ENCODE measurements around the gene ROBO1. TPM values are rescaled to one million over a fixed set of nuclear protein-coding genes. Genes with fewer than 3 reads are reported as not detected.
"Not testable (repeated sequence)": the region's sequence is repeated elsewhere in the genome, so short reads cannot be mapped to it uniquely, and the experiment has no call there.

The ROBO1 gene
- total RNA-seq, 1 experiment from 2014 or later = 22.9 TPM

GRCh38 chr3:79555655-79556054, 212.1 kb downstream of the ROBO1 start:
- DNase-seq (ENCODE audit: low read depth) = no peak

GRCh38 chr3:79551997-79552396, 215.8 kb downstream of the ROBO1 start:
- DNase-seq (ENCODE audit: low read depth) = no peak

- DNase-seq (ENCODE audit: low read depth) = no peak
These were observed 216.4 kb downstream of the ROBO1 start for GRCh38 chr3:79551321-79551892.

- no peak for DNase-seq (ENCODE audit: low read depth)
These were observed 224.4 kb downstream of the ROBO1 start for GRCh38 chr3:79543218-79543982.

DNA sequence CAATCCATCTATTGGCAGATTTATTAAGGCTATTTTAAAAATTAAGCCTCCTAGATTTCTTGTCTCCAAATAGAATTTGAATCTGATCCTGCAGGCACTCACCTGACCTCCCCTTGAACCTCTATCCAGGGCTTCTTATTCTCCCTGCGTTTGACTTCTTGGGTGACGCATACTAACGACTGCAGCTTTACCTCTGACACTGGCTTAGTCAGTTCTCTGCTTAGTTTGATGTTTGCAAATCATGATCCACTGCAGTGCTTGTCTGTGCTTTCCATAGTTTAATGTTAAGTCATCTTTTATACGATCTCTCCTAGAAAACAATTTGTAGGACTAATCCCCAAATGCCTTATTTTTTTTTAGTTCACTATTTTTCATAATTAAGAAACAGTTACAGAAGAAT, 233.1 kb downstream of the ROBO1 start:
- DNase-seq (ENCODE audit: low read depth) = peak; percentile 12

- no peak for DNase-seq (ENCODE audit: low read depth)
These were observed 236.1 kb downstream of the ROBO1 start for GRCh38 chr3:79531566-79532295.

DNA sequence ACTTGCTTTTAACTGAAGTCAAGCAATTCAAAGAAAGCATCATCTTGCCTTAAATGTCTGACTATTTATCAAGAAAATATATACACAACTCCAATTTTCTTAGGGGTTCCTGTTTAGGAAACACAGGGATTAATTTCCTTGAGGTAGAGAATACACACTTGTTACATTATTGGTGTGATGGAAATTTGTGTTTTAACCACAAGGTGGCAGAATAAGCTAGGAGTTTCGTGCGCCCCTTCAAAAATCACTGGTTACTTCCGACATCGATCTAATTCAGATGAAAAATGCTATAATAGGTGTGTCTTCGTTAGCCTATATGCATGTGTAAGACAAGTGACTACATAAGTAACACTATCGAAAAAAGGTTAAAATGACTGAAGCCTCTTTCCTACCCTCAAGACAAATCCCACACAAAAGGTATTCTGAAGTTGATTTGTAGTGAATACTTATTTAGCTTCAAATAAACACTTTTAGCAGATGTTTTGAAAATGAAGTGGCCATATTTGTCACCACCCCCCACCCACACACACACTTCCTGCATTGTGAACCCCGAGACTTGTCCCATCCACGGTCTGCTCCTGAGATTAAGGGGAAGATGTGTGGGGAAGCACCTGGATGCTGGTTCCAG, 246.5 kb downstream of the ROBO1 start:
- peak; percentile 26 for DNase-seq (ENCODE audit: low read depth)

GRCh38 chr3:79517766-79518413, 249.9 kb downstream of the ROBO1 start:
- peak; percentile 20 for DNase-seq (ENCODE audit: low read depth)

GRCh38 chr3:79516795-79517194, 251.0 kb downstream of the ROBO1 start:
- DNase-seq (ENCODE audit: low read depth) = peak; percentile 3

GRCh38 chr3:79515072-79515471, 252.7 kb downstream of the ROBO1 start:
- DNase-seq (ENCODE audit: low read depth) = no peak

DNA sequence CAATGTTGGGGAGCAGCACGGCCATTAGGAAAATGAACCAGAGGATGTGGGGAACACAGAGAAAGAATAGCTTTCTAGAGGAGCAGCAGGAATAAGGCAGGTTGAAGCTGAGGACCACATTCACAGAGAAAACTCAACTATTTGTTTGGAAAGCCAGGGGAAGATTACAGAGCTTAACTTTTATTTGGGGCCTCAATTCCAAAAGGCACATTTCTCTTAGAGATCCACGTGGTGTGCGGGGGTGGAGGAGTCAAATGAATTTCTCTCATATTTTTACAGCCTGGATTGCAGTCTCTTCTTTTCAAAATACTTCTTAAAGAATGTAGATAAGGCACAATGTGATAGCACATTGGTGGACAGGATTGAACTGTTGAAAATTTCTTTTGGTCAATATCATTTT, 253.7 kb downstream of the ROBO1 start:
- no peak for DNase-seq (ENCODE audit: low read depth)

- DNase-seq (ENCODE audit: low read depth) = no peak
These were observed 261.0 kb downstream of the ROBO1 start for GRCh38 chr3:79506751-79507150.

GRCh38 chr3:79502216-79502681, 265.5 kb downstream of the ROBO1 start:
- DNase-seq (ENCODE audit: low read depth) = not testable (repeated sequence)

GRCh38 chr3:79497447-79498111, 270.2 kb downstream of the ROBO1 start:
- peak; percentile 18 for DNase-seq (ENCODE audit: low read depth)

DNA sequence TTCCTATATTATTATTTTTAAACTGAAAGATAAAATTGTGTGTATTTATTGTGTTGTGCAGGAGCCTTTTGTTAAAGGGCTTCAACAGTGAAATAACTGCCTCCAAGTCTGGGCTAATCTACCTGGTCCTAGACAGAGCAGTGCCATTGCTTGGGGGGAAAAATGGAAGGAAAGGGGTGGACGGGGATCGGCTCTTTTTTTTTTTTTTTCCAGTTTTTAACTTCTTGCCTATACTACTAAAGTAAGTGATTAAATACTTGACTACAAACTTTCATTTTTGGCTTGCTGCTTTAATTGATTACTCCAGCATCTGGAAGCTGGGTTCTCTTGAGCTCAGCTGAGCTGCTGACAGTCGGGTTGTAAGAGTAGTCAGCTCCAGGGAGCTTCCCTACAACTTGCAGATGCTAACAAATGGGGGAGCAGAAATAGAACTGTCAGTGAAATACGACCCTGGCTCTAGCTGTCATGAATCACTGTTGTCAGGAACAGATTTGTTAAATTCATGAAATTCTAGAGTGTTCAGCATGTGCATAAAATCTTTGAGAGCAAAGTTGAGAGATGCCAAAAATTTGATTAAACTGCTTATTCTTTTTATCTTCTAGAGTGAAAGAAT, 276.7 kb downstream of the ROBO1 start:
- DNase-seq (ENCODE audit: low read depth) = peak; percentile 11

DNA sequence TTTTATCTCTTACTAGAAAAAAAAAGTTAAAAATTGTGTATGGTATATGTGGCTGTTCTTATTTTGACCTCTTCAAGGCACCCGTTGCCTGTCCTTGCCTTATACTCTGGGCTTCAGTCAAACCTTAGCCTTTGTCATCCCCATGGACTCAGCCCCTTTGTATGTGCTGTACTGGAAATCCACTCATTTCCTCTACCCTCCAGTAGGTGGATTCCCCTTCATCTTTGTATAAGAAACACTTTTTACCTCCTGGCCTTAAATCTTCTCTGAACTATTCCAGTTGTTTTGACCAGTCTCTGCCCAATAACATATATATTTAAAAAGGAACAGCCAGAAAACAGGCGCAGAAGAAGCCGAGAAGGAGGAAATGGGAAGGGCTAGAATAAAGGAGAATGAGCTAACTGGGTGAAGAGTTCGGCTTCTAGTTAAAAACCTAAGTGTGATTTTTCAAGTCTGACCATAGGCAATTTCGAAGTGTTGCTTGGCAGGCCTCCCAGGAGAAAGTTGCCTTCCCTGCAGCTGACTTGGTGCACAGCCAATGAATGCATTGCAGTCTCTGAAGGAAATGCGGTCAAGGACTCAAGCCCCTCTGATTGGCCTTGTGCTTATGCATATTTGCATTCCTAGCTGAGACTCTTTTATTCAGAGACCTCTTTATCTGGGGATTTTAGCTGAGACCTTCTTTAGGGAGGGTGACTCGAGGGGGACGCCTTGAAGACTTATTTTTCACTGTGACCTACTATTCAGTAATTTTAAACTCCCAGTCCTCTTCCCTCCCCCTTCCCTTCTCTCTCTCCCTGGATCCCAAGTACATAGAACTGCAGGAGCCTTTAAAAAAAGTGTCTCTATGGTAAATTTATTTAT, 277.4 kb downstream of the ROBO1 start:
- DNase-seq (ENCODE audit: low read depth) = peak; percentile 19

DNA sequence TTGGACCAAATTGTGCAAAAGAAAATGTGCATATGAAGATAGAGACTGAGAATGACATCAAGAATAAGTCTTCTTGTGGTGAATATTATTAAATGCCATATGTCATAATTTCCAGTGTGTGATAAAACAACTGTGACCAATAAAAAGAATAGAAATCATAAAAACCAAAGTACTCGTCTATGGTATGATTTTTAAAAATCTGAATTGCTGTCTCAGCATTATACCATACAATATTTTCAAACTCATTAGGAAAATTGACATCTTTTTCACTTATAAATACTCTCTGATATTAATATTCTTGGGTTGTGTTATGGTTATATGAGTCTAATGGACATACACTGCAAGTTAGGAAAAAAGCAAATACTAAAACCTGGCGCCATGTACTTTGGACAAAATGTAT, 279.4 kb downstream of the ROBO1 start:
- DNase-seq (ENCODE audit: low read depth) = no peak

DNA sequence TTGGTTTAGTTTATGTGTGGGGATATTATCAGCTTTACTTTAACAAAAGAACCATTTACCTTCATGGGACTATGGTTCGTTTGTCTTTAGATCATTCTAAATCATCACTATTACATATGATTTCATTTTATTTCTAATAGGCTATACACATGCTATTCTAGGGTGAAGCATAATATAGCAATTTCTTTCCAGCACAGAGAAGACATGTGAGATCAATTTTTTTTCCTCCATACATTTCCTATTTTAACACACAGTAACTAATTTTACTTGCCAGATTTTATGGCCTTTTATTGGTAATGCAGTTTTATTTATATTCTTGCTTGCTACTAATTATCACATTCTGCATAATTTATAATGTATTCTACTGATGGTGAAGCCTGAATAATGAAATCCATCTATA, 287.1 kb downstream of the ROBO1 start:
- DNase-seq (ENCODE audit: low read depth) = no peak

- DNase-seq (ENCODE audit: low read depth) = no peak
These were observed 289.2 kb downstream of the ROBO1 start for GRCh38 chr3:79478620-79479019.

- no peak for DNase-seq (ENCODE audit: low read depth)
These were observed 290.6 kb downstream of the ROBO1 start for GRCh38 chr3:79477242-79477641.
